Choroid plexus epithelial cell (primary cell): Measurements from ENCODE around the gene EVA1A.
A peak's percentile ranks its signal among the peaks of the same experiment; 100 is the strongest.
"Not testable (repeated sequence)": the region's sequence is repeated elsewhere in the genome, so short reads cannot be mapped to it uniquely, and the experiment has no call there.

ENCODE experiments used
- DNase-seq: peaks from one replicate; pipeline ENCODE4 v3.0.0-alpha.2; 2010; ENCODE audit warnings: low read depth
- H3K4me3 ChIP-seq: 2 replicates; pipeline ENCODE4 v1.5.1; 2011; ENCODE audit warnings: low read depth, mild to moderate bottlenecking, control low read depth, low read length, moderate library complexity
- CTCF ChIP-seq: conservative IDR thresholded peaks from 2 replicates; pipeline ENCODE4 v1.5.1; 2011; ENCODE audit warnings: low read depth, mild to moderate bottlenecking, control low read depth, inconsistent platforms, low read length, moderate library complexity

Gene EVA1A

GRCh38 chr2:75482398-75482797 lies 78.3 kb downstream of the EVA1A start:
- H3K4me3 ChIP-seq: no peak overlapping the region
- no peak for DNase-seq
- no peak for TF ChIP-seq CTCF

GRCh38 chr2:75480971-75481836 lies 79.5 kb downstream of the EVA1A start:
- peak; percentile 72 for TF ChIP-seq CTCF
- H3K4me3 ChIP-seq: no peak overlapping the region
- peak; percentile 68 for DNase-seq

- H3K4me3 ChIP-seq: not testable (repeated sequence)
These were observed 83.0 kb downstream of the EVA1A start for GRCh38 chr2:75477696-75478095.

GRCh38 chr2:75476761-75477160 lies 84.0 kb downstream of the EVA1A start:
- H3K4me3 ChIP-seq: no peak overlapping the region
- TF ChIP-seq CTCF: no peak
- DNase-seq: peak; percentile 66

More at GRCh38 chr2:75477696-75478095, 83.0 kb downstream of the EVA1A start:
- not testable (repeated sequence) for DNase-seq

GRCh38 chr2:75475976-75476375 lies 84.8 kb downstream of the EVA1A start:
- TF ChIP-seq CTCF: no peak
- DNase-seq: no peak
- H3K4me3 ChIP-seq: no peak overlapping the region

- H3K4me3 ChIP-seq: no peak overlapping the region
- TF ChIP-seq CTCF: no peak
- DNase-seq: no peak
These were observed 85.7 kb downstream of the EVA1A start for GRCh38 chr2:75475049-75475448.

- H3K4me3 ChIP-seq: no peak overlapping the region
- DNase-seq: no peak
- TF ChIP-seq CTCF: no peak
These were observed 86.6 kb downstream of the EVA1A start for GRCh38 chr2:75474115-75474514.
